CD14-positive monocyte (primary cell): Measurements from ENCODE around the gene SPHK1. TPM values are rescaled to one million over a fixed set of nuclear protein-coding genes. Genes with fewer than 3 reads are reported as not detected.

ENCODE experiments used
- DNase-seq, 3 donors: peaks; one replicate each; pipeline ENCODE4 v3.0.0-alpha.2; 2011 to 2022
- H2AFZ ChIP-seq: 2 replicates; pipeline ENCODE4 v1.6.0; 2012; ENCODE audit warnings: mild to moderate bottlenecking, low read depth, low read length, inconsistent platforms; ENCODE audit not compliant: insufficient read depth, poor library complexity, severe bottlenecking
- H3K27ac ChIP-seq, 2 donors: 1 replicate in 1 of 2; 2 replicates in 1 of 2; pipeline ENCODE4 v1.5.1; 2012 to 2013; ENCODE audit warnings: low read length in 2 of 2, control low read depth in 1 of 2, inconsistent platforms in 1 of 2, low read depth in 1 of 2, mild to moderate bottlenecking in 1 of 2
- H3K27me3 ChIP-seq, 2 donors: one replicate each; pipeline versions ENCODE4 v1.6.0 to v1.6.1; 2011 to 2013; ENCODE audit warnings: low read length in 2 of 2; ENCODE audit not compliant: control insufficient read depth in 2 of 2, insufficient read depth in 2 of 2
- H3K36me3 ChIP-seq, 2 donors: replicated peaks in 1 of 2; 1 replicate in 1 of 2; 2 replicates in 1 of 2; pipeline versions ENCODE4 v1.5.1 to v1.6.1; 2012 to 2013; ENCODE audit warnings: low read length in 2 of 2, control low read depth in 1 of 2, inconsistent platforms in 1 of 2, mild to moderate bottlenecking in 1 of 2; ENCODE audit not compliant: insufficient read depth in 2 of 2, control insufficient read depth in 1 of 2
- H3K4me1 ChIP-seq, 2 donors: 1 replicate in 1 of 2; 2 replicates in 1 of 2; pipeline versions ENCODE4 v1.5.1 to v1.6.1; 2012 to 2013; ENCODE audit warnings: low read length in 2 of 2, control low read depth in 1 of 2, inconsistent platforms in 1 of 2, mild to moderate bottlenecking in 1 of 2, moderate library complexity in 1 of 2; ENCODE audit not compliant: insufficient read depth in 2 of 2, control insufficient read depth in 1 of 2
- H3K4me2 ChIP-seq: replicated peaks from 2 replicates; pipeline ENCODE3; 2012; ENCODE audit warnings: low read length, moderate library complexity, mild to moderate bottlenecking; ENCODE audit not compliant: poor library complexity, severe bottlenecking; ENCODE audit errors: extremely low read depth
- H3K4me3 ChIP-seq, 3 experiments: fragments of 200-600 bp in 1 of 3; sonication (generic) in 1 of 3; replicated peaks in 1 of 3; 1 replicate in 2 of 3; 2 replicates in 1 of 3; pipeline ENCODE4 v1.5.1; 2011 to 2013; ENCODE audit warnings: low read length in 3 of 3, mild to moderate bottlenecking in 3 of 3, control low read depth in 2 of 3, low read depth in 2 of 3, inconsistent platforms in 1 of 3, moderate library complexity in 1 of 3
- H3K79me2 ChIP-seq: 2 replicates; pipeline ENCODE4 v1.6.0; 2012; ENCODE audit warnings: mild to moderate bottlenecking, control low read depth, inconsistent platforms, low read length, moderate library complexity; ENCODE audit not compliant: insufficient read depth
- H3K9ac ChIP-seq: 2 replicates; pipeline ENCODE4 v1.6.0; 2017; ENCODE audit warnings: low read length, mild to moderate bottlenecking; ENCODE audit not compliant: insufficient read depth, poor library complexity, severe bottlenecking
- H3K9me3 ChIP-seq, 2 donors: replicated peaks in 1 of 2; 1 replicate in 1 of 2; 2 replicates in 1 of 2; pipeline versions ENCODE4 v1.5.1 to v1.6.1; 2012 to 2013; ENCODE audit warnings: low read length in 2 of 2, control low read depth in 1 of 2; ENCODE audit not compliant: control insufficient read depth in 1 of 2, insufficient read depth in 1 of 2
- H4K20me1 ChIP-seq: 2 replicates; pipeline ENCODE4 v1.6.0; 2012; ENCODE audit warnings: mild to moderate bottlenecking, low read length, control low read depth, moderate library complexity; ENCODE audit not compliant: insufficient read depth
- H3K27ac Mint-ChIP-seq, 7 donors: one replicate each; pipeline ENCODE4 v1.8.0; 2020; ENCODE audit warnings: mild to moderate bottlenecking in 7 of 7, mixed read lengths in 7 of 7, moderate library complexity in 6 of 7, inconsistent platforms in 2 of 7
- H3K27me3 Mint-ChIP-seq, 3 donors: one replicate each; pipeline ENCODE4 v1.8.0; 2021 to 2022; ENCODE audit warnings: low read depth in 3 of 3, mild to moderate bottlenecking in 3 of 3, mixed read lengths in 3 of 3, moderate library complexity in 3 of 3, inconsistent platforms in 1 of 3
- H3K36me3 Mint-ChIP-seq, 2 donors: one replicate each; pipeline ENCODE4 v1.8.0; 2020; ENCODE audit warnings: mixed read lengths in 2 of 2, inconsistent platforms in 1 of 2, mild to moderate bottlenecking in 1 of 2
- H3K4me1 Mint-ChIP-seq: one replicate; pipeline ENCODE4 v1.8.0; 2020; ENCODE audit warnings: mild to moderate bottlenecking, mixed read lengths
- H3K4me3 Mint-ChIP-seq, 2 donors: one replicate each; pipeline ENCODE4 v1.8.0; 2020; ENCODE audit warnings: mild to moderate bottlenecking in 2 of 2, mixed read lengths in 2 of 2, moderate library complexity in 1 of 2
- H3K9me3 Mint-ChIP-seq, 7 donors: one replicate each; pipeline ENCODE4 v1.8.0; 2020 to 2022; ENCODE audit warnings: mixed read lengths in 7 of 7, mild to moderate bottlenecking in 6 of 7, moderate library complexity in 6 of 7, inconsistent platforms in 2 of 7
- WGBS: methylation state at CpG from one replicate; pipeline ENCODE4 v1.1.5; 2013; ENCODE audit warnings: missing lambda C conversion rate; ENCODE audit not compliant: insufficient coverage; 5-methylcytosine and 5-hydroxymethylcytosine counted together
- intact Hi-C, 2 donors: fragments of 100-400 bp; cut with micrococcal nuclease; formaldehyde crosslinking; loops; one replicate each; pipeline versions ENCODE4 v1.15.0 to v1.15.1; 2023
- polyA plus RNA-seq, 3 donors: library from polyadenylated mRNA; depleted of rRNA in 1 of 3; unstranded in 2 of 3; stranded (reverse) in 1 of 3; fragments of 300-500 nt in 2 of 3; fragments of >200 nt in 1 of 3; fragmentation: Illumina TruSeq in 2 of 3; gene quantifications; 1 replicate in 2 of 3; 2 replicates in 1 of 3; pipeline ENCODE4 v1.2.3, GENCODE V29; 2012 to 2021
- TF ChIP-seq, protein P1 (sequence below): fragments of 200-600 bp; IDR thresholded peaks from one replicate; pipeline ENCODE4 v1.8.0; 2022; ENCODE audit warnings: antibody characterized with exemption, mild to moderate bottlenecking

The SPHK1 gene
- polyA plus RNA-seq, 3 donors: 12.9 to 33.9 (median 19.1) TPM

- Mint-ChIP-seq H3K36me3 (peaks cover 11 to 16% of the 10 kb centered on the region in 2 donors), H3K27ac (peak overlapping the region; percentile 87 to 97 (median 93)), H3K9me3 (peaks cover 0 to 2% (median 0%) of the 10 kb centered on the region in 7 donors), H3K4me3 (peak overlapping the region; percentile 96 to 97), H3K27me3 (peaks cover 4 to 17% (median 9%) of the 10 kb centered on the region in 3 donors), H3K4me1 (peaks cover 33% of the 10 kb centered on the region)
- peaks cover 0 to 11% of the 10 kb centered on the region in 2 donors for H3K27me3 ChIP-seq
- H3K79me2 ChIP-seq: no peaks in the 10 kb centered on the region
- DNase-seq: peak; percentile 68 to 89 (median 76)
- H3K9me3 ChIP-seq: no peaks in the 10 kb centered on the region
- H3K4me2 ChIP-seq: peak overlapping the region; percentile 82
- peak overlapping the region; percentile 81 for H2AFZ ChIP-seq
- under 1% methylated on average over 57 of the region's 80 CpGs for WGBS
- intact Hi-C loops: loop anchor here in 1 of 2 donors (5.0 to 10.0 kb wide), 2 partner anchors 81 to 122 kb away; partner anchors contain the start of gene RHBDF2
- peaks cover 42 to 59% of the 10 kb centered on the region in 2 donors for H3K4me1 ChIP-seq
- H3K27ac ChIP-seq: peak overlapping the region; percentile 90 to 96
- peak overlapping the region; percentile 75 to 86 (median 75) for H3K4me3 ChIP-seq
- TF ChIP-seq, protein P1, sequence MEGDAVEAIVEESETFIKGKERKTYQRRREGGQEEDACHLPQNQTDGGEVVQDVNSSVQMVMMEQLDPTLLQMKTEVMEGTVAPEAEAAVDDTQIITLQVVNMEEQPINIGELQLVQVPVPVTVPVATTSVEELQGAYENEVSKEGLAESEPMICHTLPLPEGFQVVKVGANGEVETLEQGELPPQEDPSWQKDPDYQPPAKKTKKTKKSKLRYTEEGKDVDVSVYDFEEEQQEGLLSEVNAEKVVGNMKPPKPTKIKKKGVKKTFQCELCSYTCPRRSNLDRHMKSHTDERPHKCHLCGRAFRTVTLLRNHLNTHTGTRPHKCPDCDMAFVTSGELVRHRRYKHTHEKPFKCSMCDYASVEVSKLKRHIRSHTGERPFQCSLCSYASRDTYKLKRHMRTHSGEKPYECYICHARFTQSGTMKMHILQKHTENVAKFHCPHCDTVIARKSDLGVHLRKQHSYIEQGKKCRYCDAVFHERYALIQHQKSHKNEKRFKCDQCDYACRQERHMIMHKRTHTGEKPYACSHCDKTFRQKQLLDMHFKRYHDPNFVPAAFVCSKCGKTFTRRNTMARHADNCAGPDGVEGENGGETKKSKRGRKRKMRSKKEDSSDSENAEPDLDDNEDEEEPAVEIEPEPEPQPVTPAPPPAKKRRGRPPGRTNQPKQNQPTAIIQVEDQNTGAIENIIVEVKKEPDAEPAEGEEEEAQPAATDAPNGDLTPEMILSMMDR: no peak
- H4K20me1 ChIP-seq: peaks cover 27% of the 10 kb centered on the region
- no peaks in the 10 kb centered on the region for H3K36me3 ChIP-seq
- peak overlapping the region; percentile 87 for H3K9ac ChIP-seq
Measured at GRCh38 chr17:76382803-76383545, 1.4 kb upstream of the SPHK1 start.

GRCh38 chr17:76383546-76384221 lies 725 bp upstream of the SPHK1 start:
- peak overlapping the region; percentile 90 to 96 for H3K27ac ChIP-seq
- intact Hi-C loops: loop anchor here in 1 of 2 donors (2.0 to 10.0 kb wide), 3 partner anchors 29 to 121 kb away; partner anchors contain the start of gene RHBDF2

More at GRCh38 chr17:76383546-76384221, 725 bp upstream of the SPHK1 start:
- Mint-ChIP-seq H3K36me3 (peaks cover 8 to 11% of the 10 kb centered on the region in 2 donors), H3K9me3 (peaks cover 0 to 2% (median 0%) of the 10 kb centered on the region in 7 donors), H3K4me1 (peaks cover 29% of the 10 kb centered on the region), H3K4me3 (peak overlapping the region; percentile 96 to 97), H3K27ac (peak overlapping the region; percentile 87 to 97 (median 91)), H3K27me3 (peaks cover 4 to 17% (median 9%) of the 10 kb centered on the region in 3 donors)
- peak overlapping the region; percentile 81 for H2AFZ ChIP-seq
- H3K27me3 ChIP-seq: peaks cover 0 to 11% of the 10 kb centered on the region in 2 donors
- H3K4me2 ChIP-seq: peak overlapping the region; percentile 82
- under 1% methylated on average over 65 of the region's 65 CpGs for WGBS
- H4K20me1 ChIP-seq: peaks cover 27% of the 10 kb centered on the region
- H3K9ac ChIP-seq: peak overlapping the region; percentile 87
- no peaks in the 10 kb centered on the region for H3K36me3 ChIP-seq
- H3K4me3 ChIP-seq: peak overlapping the region; percentile 75 to 86 (median 75)
- no peaks in the 10 kb centered on the region for H3K9me3 ChIP-seq
- H3K79me2 ChIP-seq: no peaks in the 10 kb centered on the region
- DNase-seq: peak; percentile 64 to 72 (median 70)
- TF ChIP-seq, protein P1: peak; percentile 40
- H3K4me1 ChIP-seq: peaks cover 42 to 57% of the 10 kb centered on the region in 2 donors
